Subcutaneous preadipocyte (primary cell): Measurements from ENCODE around the gene CXCL3. TPM values are rescaled to one million over a fixed set of nuclear protein-coding genes. Genes with fewer than 3 reads are reported as not detected.

ENCODE experiments used
- small RNA-seq: library from RNA; depleted of rRNA; stranded (forward); fragments of <200 nt; gene quantifications from one replicate; pipeline ENCODE3, GENCODE V24; 2012
- total RNA-seq: library from RNA; depleted of rRNA; stranded (reverse); fragments of >200 nt; gene quantifications from 2 replicates; pipeline ENCODE4 v1.2.3, GENCODE V29; 2012

Gene CXCL3
- total RNA-seq, result 3.7 and 9.4 TPM in 2 replicates

GRCh38 chr4:74038425-74039314 lies at the start of gene CXCL3:
TSS of gene CXCL3 (minus strand) at chr4:74038689. CDS start at chr4:74038611, 78 bp downstream.

DNA sequence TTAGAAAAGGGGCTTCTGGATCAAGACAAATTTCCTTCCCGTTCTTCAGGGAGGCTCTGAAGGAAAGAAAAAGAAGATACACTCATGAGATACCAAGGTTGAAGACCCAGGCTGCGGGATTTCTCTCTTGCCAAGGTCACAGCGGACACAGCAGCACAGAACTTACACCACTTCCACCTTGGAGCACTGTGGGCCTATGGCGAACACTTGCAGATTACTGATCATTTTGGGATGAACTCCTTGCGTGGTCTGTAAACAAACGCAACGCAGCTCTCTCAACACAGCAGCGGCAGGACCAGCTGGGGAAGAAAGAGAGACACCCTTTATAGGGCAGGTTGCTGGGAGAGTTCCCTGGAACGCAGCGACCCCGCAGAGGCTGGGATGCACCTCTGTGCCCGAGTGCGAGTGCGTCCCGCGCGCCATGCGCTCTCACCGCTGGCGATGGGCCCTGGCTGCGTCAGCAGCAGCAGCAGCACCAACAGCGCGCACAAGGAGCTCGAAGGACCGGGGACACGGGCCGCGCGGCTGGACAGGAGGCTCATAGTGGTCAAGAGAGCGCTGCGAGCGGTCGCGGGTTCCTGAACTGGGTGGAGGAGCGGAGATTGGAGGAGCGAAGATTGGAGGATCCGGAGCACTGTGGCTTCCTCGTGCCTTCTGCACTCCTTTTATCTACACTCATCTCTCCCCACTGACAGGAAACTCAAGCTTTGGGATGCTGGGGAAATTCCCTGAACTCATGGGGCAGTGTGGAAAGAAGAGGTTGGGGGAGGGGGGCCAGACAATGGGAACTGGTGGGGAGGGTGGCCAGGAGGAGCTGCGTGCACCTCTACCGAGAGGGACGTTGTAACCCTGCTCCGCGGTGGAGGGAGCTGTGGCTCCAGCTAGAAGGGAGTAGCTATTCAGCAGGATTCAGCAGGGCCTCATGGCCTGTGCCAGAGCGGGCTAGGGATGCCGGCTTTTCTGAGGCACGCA lies 40.2 kb downstream of the CXCL3 start, which contains the start of gene CXCL5:
Gene CXCL5, minus strand, starts transcription at position 638 of the 972 bp plus-strand sequence. Its CDS starts 96 bp downstream, at position 542.

DNA sequence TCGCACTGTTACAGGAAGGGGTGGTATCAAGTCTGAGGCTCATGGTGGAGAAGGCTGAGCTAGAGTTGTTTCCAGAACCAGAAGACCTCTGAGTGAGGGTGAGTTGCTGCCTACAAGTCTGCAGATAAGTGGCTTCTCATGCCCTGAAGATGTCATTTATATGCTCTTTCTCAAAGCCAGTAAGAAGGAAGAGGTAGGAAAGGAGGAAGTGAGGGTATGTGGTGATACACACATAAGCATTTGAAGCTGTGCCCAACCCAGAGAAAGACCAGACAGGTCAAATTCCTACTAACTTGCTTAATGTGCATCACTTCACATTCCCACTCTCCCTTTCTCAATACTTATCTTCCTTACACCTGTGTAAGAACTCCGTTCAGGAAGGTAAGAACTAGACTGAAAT lies 50.4 kb downstream of the CXCL3 start, which contains the start of gene PPBP:
Gene PPBP, minus strand, starts transcription at position 130 of the 400 bp plus-strand sequence. Its CDS starts 87 bp downstream, at position 43.

Small RNAs within 50 kb of the gene (small RNA-seq; reads per million reads assigned to genes)
- not detected for gene RN7SL218P

Other genes starting within 250 kb of the CXCL3 start
- 0.59 and 6.2 TPM in 2 replicates for gene CXCL6, start 202.0 kb downstream of the CXCL3 start, total RNA-seq
- 0.59 TPM in 1 of 2 replicates, not detected in the other for gene PF4V1, start 185.4 kb downstream of the CXCL3 start, total RNA-seq
- 45.4 and 46.7 TPM in 2 replicates for gene CXCL1, start 169.3 kb downstream of the CXCL3 start, total RNA-seq
- 0.39 and 2.9 TPM in 2 replicates for gene PF4, start 56.7 kb downstream of the CXCL3 start, total RNA-seq
- gene PPBP, start 50.5 kb downstream of the CXCL3 start, total RNA-seq, result not detected in 2 replicates
- gene CXCL5, start 40.0 kb downstream of the CXCL3 start, total RNA-seq, result 20.2 and 131 TPM in 2 replicates
- gene CXCL2, start 60.5 kb upstream of the CXCL3 start, total RNA-seq, result 2.9 and 5.5 TPM in 2 replicates
- gene MTHFD2L, start 119.4 kb upstream of the CXCL3 start, total RNA-seq, result 15.8 and 21.9 TPM in 2 replicates